GM12878 (cell line): ENCODE results near the gene TMEM178A.

Source experiments
- BHLHE40 ChIP-seq, 2 experiments: fragments of 450-650 bp in 1 of 2; IDR thresholded peaks; 2 replicates each; pipeline ENCODE4 v1.6.1; 2011 to 2017; ENCODE audit warnings: low read depth in 2 of 2, borderline replicate concordance in 1 of 2, improper control_type of control experiment in 1 of 2, low read length in 1 of 2, mild to moderate bottlenecking in 1 of 2
- BRCA1 ChIP-seq: IDR thresholded peaks from 2 replicates; pipeline ENCODE4 v1.6.1; 2011; ENCODE audit warnings: low read depth, low read length, improper control_type of control experiment
- CBX3 ChIP-seq: fragments of 200-600 bp; sonication (generic); IDR thresholded peaks from 2 replicates; pipeline ENCODE4 v1.6.1; 2016; ENCODE audit warnings: low read depth, borderline replicate concordance
- CEBPB ChIP-seq, 2 experiments: fragments of 150-350 bp in 1 of 2; IDR thresholded peaks; 2 replicates each; pipeline ENCODE4 v1.6.1; 2012 to 2014; ENCODE audit warnings: low read depth in 2 of 2, low read length in 2 of 2, borderline replicate concordance in 1 of 2, inconsistent platforms in 1 of 2
- CREB1 ChIP-seq: IDR thresholded peaks from 2 replicates; pipeline ENCODE4 v1.6.1; 2012; ENCODE audit warnings: low read depth, mild to moderate bottlenecking, inconsistent platforms
- IKZF1 ChIP-seq: fragments of 450-650 bp; conservative IDR thresholded peaks from 2 replicates; pipeline ENCODE4 v1.6.1; 2017; ENCODE audit warnings: antibody characterized with exemption, mild to moderate bottlenecking
- NRF1 ChIP-seq: conservative IDR thresholded peaks from 2 replicates; pipeline ENCODE4 v1.6.1; 2011; ENCODE audit warnings: mild to moderate bottlenecking, low read depth, low read length, improper control_type of control experiment
- POLR2A ChIP-seq: IDR thresholded peaks from 2 replicates; pipeline ENCODE4 v1.6.1; 2011; ENCODE audit warnings: low read depth, mild to moderate bottlenecking, low read length
- SRF ChIP-seq, 2 experiments: IDR thresholded peaks; 2 replicates each; pipeline ENCODE4 v1.6.1; 2011; ENCODE audit warnings: low read depth in 2 of 2, low read length in 2 of 2, mild to moderate bottlenecking in 1 of 2, moderate library complexity in 1 of 2
- SUZ12 ChIP-seq: fragments of 200-600 bp; sonication (generic); IDR thresholded peaks from one replicate; pipeline ENCODE4 v1.6.1; 2018; ENCODE audit warnings: antibody characterized with exemption, mild to moderate bottlenecking; ENCODE audit not compliant: unreplicated experiment
- TCF12 ChIP-seq: IDR thresholded peaks from 2 replicates; pipeline ENCODE4 v1.6.1; 2011; ENCODE audit warnings: low read depth, mild to moderate bottlenecking, low read length
- TF ChIP-seq, protein P1 (sequence below): fragments of 450-650 bp; IDR thresholded peaks from 2 replicates; pipeline ENCODE4 v1.6.1; 2016; ENCODE audit warnings: mild to moderate bottlenecking, moderate library complexity, borderline replicate concordance
- TF ChIP-seq, protein P2 (sequence below), 3 experiments: IDR thresholded peaks in 2 of 3; conservative IDR thresholded peaks in 1 of 3; 2 replicates each; pipeline ENCODE4 v1.5.1; 2011; ENCODE audit warnings: low read depth in 3 of 3, low read length in 3 of 3, mild to moderate bottlenecking in 3 of 3, control low read depth in 2 of 3, moderate library complexity in 2 of 3, inconsistent platforms in 1 of 3, mixed read lengths in 1 of 3; ENCODE audit not compliant: control insufficient read depth in 2 of 3, insufficient read depth in 1 of 3; ENCODE audit errors: extremely low read depth in 1 of 3

DNA sequence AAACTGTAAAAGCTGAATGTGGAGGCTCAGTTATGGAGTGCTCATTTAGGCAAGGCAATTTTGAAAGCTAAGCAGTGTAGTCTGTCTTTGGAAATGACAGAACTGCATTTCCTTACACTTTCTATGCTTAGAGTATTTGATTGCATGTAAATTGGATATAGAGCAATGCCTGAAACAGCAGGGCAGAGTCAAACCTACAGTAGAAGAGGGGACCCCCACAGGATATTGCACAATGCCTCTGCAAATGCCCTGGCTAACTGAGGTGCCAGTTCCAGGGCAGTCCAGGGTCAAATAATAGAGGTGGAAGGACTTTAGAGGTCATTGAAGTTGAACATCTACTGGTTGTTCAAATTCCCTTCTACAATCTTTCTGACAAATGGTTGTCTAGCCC, 2.2 kb downstream of the TMEM178A start:
- no peak for TF ChIP-seq CEBPB (IDR thresholded peaks at IDR 0.05; ENCODE audit: borderline replicate concordance in 1 of 2, low read depth in 2 of 2, low read length in 2 of 2)
- no peak for TF ChIP-seq TCF12
- TF ChIP-seq CBX3: no peak
- no peak for TF ChIP-seq BHLHE40 (IDR thresholded peaks at IDR 0.05; ENCODE audit: borderline replicate concordance in 1 of 2, low read depth in 2 of 2, low read length in 1 of 2)
- no peak for TF ChIP-seq NRF1
- TF ChIP-seq, protein P1, sequence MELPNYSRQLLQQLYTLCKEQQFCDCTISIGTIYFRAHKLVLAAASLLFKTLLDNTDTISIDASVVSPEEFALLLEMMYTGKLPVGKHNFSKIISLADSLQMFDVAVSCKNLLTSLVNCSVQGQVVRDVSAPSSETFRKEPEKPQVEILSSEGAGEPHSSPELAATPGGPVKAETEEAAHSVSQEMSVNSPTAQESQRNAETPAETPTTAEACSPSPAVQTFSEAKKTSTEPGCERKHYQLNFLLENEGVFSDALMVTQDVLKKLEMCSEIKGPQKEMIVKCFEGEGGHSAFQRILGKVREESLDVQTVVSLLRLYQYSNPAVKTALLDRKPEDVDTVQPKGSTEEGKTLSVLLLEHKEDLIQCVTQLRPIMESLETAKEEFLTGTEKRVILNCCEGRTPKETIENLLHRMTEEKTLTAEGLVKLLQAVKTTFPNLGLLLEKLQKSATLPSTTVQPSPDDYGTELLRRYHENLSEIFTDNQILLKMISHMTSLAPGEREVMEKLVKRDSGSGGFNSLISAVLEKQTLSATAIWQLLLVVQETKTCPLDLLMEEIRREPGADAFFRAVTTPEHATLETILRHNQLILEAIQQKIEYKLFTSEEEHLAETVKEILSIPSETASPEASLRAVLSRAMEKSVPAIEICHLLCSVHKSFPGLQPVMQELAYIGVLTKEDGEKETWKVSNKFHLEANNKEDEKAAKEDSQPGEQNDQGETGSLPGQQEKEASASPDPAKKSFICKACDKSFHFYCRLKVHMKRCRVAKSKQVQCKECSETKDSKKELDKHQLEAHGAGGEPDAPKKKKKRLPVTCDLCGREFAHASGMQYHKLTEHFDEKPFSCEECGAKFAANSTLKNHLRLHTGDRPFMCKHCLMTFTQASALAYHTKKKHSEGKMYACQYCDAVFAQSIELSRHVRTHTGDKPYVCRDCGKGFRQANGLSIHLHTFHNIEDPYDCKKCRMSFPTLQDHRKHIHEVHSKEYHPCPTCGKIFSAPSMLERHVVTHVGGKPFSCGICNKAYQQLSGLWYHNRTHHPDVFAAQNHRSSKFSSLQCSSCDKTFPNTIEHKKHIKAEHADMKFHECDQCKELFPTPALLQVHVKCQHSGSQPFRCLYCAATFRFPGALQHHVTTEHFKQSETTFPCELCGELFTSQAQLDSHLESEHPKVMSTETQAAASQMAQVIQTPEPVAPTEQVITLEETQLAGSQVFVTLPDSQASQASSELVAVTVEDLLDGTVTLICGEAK: no peak
- no peak for TF ChIP-seq CREB1
- no peak for TF ChIP-seq BRCA1
- TF ChIP-seq, protein P2, sequence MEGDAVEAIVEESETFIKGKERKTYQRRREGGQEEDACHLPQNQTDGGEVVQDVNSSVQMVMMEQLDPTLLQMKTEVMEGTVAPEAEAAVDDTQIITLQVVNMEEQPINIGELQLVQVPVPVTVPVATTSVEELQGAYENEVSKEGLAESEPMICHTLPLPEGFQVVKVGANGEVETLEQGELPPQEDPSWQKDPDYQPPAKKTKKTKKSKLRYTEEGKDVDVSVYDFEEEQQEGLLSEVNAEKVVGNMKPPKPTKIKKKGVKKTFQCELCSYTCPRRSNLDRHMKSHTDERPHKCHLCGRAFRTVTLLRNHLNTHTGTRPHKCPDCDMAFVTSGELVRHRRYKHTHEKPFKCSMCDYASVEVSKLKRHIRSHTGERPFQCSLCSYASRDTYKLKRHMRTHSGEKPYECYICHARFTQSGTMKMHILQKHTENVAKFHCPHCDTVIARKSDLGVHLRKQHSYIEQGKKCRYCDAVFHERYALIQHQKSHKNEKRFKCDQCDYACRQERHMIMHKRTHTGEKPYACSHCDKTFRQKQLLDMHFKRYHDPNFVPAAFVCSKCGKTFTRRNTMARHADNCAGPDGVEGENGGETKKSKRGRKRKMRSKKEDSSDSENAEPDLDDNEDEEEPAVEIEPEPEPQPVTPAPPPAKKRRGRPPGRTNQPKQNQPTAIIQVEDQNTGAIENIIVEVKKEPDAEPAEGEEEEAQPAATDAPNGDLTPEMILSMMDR (IDR thresholded peaks at IDR 0.05 in 2 of 3, conservative IDR thresholded peaks at IDR 0.05 in 1 of 3; ENCODE audit: control insufficient read depth in 2 of 3, extremely low read depth in 1 of 3, insufficient read depth in 1 of 3, low read depth in 3 of 3, low read length in 3 of 3): no peak
- TF ChIP-seq IKZF1: no peak
- TF ChIP-seq SUZ12: no peak
- TF ChIP-seq SRF (IDR thresholded peaks at IDR 0.05; ENCODE audit: low read depth in 2 of 2, low read length in 2 of 2): no peak
- TF ChIP-seq POLR2A: no peak
